Prostate gland (tissue), 2 donors: ENCODE results near the gene RDH8.

ENCODE experiments used
- POLR2A ChIP-seq: fragments of 450-650 bp; IDR thresholded peaks from one replicate; pipeline ENCODE4 v1.6.1; 2016; ENCODE audit warnings: antibody characterized with exemption, mild to moderate bottlenecking
- TF ChIP-seq, protein P1 (sequence below), 4 experiments: fragments of 200-600 bp in 2 of 4; fragments of 450-650 bp in 2 of 4; sonication (generic) in 2 of 4; IDR thresholded peaks; 1 replicate in 3 of 4; 2 replicates in 1 of 4; pipeline ENCODE4 v1.5.1; 2016 to 2019; ENCODE audit warnings: antibody characterized with exemption in 4 of 4, mild to moderate bottlenecking in 2 of 4, moderate library complexity in 2 of 4

DNA sequence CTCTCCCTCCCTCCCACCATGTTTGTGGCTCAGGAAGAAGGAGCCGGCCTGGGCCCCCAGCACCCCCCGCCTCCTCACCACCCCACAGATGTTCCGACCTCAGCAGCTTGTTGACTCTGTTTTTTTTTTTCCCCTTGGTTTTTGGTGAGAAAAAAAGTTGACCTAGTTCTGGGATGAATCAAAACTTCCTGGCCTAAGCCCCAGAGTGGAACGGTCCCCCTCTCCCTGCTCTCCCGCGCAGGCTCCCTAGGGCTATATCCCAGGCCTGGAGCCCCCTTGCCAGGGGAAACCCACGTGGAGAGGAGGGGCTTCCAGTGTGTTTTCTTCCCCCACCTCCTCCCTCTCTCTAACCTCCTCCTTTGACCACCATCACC, 7.0 kb upstream of the RDH8 start:
- TF ChIP-seq, protein P1, sequence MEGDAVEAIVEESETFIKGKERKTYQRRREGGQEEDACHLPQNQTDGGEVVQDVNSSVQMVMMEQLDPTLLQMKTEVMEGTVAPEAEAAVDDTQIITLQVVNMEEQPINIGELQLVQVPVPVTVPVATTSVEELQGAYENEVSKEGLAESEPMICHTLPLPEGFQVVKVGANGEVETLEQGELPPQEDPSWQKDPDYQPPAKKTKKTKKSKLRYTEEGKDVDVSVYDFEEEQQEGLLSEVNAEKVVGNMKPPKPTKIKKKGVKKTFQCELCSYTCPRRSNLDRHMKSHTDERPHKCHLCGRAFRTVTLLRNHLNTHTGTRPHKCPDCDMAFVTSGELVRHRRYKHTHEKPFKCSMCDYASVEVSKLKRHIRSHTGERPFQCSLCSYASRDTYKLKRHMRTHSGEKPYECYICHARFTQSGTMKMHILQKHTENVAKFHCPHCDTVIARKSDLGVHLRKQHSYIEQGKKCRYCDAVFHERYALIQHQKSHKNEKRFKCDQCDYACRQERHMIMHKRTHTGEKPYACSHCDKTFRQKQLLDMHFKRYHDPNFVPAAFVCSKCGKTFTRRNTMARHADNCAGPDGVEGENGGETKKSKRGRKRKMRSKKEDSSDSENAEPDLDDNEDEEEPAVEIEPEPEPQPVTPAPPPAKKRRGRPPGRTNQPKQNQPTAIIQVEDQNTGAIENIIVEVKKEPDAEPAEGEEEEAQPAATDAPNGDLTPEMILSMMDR (IDR thresholded peaks at IDR 0.05): no peak
- no peak for TF ChIP-seq POLR2A
